GM12878 (cell line): ENCODE results near the gene SYT1. TPM values are rescaled to one million over a fixed set of nuclear protein-coding genes. Genes with fewer than 3 reads are reported as not detected.

Experiments used
- ATAC-seq: fragments of 200-7000 bp; cut with Tn5 transposase; 3 replicates; pipeline ENCODE4 v1.9.1; 2020; ENCODE audit warnings: mild to moderate bottlenecking, moderate library complexity
- BruUV-seq: library from RNA; stranded (reverse); fragments of 400-500 nt; replicated peaks from 2 replicates; lab custom pipeline; 2021; lab: Mats Ljungman, UMichigan
- CTCF ChIA-PET: fragments of 300-600 bp; sonication (Branson Sonifier 250); formaldehyde crosslinking; extraction: SDS; loops from one replicate; lab custom pipeline; 2021; ENCODE audit warnings: inconsistent platforms; lab: Yijun Ruan, JAX
- POLR2A ChIA-PET: fragments of 350-600 bp; formaldehyde crosslinking; extraction: SDS; loops from one replicate; lab custom pipeline; 2021; ENCODE audit warnings: inconsistent platforms; lab: Charles Lee
- RAD21 ChIA-PET: fragments of 300-600 bp; sonication (Branson Sonifier 250); formaldehyde crosslinking; loops from one replicate; lab custom pipeline; 2023; ENCODE audit warnings: antibody characterized with exemption; ENCODE audit not compliant: unreplicated experiment; lab: Charles Lee
- SMC1A ChIA-PET: fragments of 300-600 bp; sonication (Branson Sonifier 250); formaldehyde crosslinking; loops from one replicate; lab custom pipeline; 2023; ENCODE audit not compliant: unreplicated experiment, uncharacterized antibody; lab: Charles Lee
- DNase-seq: peaks from one replicate; pipeline ENCODE4 v3.0.0-alpha.2; 2011; ENCODE audit warnings: low read depth, low spot score
- FAIRE-seq: peaks from 3 replicates; lab custom pipeline; 2011; peaks lifted over from hg19 to GRCh38; lab: Jason Lieb, UNC
- H2AFZ ChIP-seq: 2 replicates; pipeline ENCODE4 v1.6.0; 2011; ENCODE audit warnings: low read depth, low read length, control low read depth; ENCODE audit not compliant: control insufficient read depth
- H3K27ac ChIP-seq: 2 replicates; pipeline ENCODE4 v1.5.1; 2011; ENCODE audit warnings: control low read depth; ENCODE audit not compliant: control insufficient read depth, insufficient read depth
- H3K27me3 ChIP-seq, 2 experiments: replicated peaks in 1 of 2; 2 replicates each; pipeline versions ENCODE4 v1.6.0 to v1.6.1; 2011; ENCODE audit warnings: low read length in 1 of 2; ENCODE audit not compliant: control insufficient read depth in 2 of 2, insufficient read depth in 2 of 2
- H3K36me3 ChIP-seq, 2 experiments: 2 replicates each; pipeline ENCODE4 v1.5.1; 2011; ENCODE audit warnings: low read length in 1 of 2; ENCODE audit not compliant: control insufficient read depth in 2 of 2, insufficient read depth in 2 of 2
- H3K4me1 ChIP-seq: 2 replicates; pipeline ENCODE4 v1.6.1; 2011; ENCODE audit warnings: mild to moderate bottlenecking, low read length, moderate library complexity, mixed read lengths; ENCODE audit not compliant: control insufficient read depth, insufficient read depth
- H3K4me2 ChIP-seq: 2 replicates; pipeline ENCODE4 v1.6.0; 2011; ENCODE audit warnings: control low read depth; ENCODE audit not compliant: control insufficient read depth, insufficient read depth
- H3K4me3 ChIP-seq: fragments of 200-600 bp; sonication (generic); 2 replicates; pipeline ENCODE4 v1.5.1; 2016
- H3K79me2 ChIP-seq: 2 replicates; pipeline ENCODE4 v1.6.0; 2011; ENCODE audit warnings: low read length; ENCODE audit not compliant: control insufficient read depth, insufficient read depth
- H3K9ac ChIP-seq: 2 replicates; pipeline ENCODE4 v1.8.0; 2011; ENCODE audit warnings: low read length, control low read depth, mixed read lengths; ENCODE audit not compliant: control insufficient read depth, insufficient read depth
- H3K9me3 ChIP-seq: replicated peaks from 3 replicates; pipeline ENCODE4 v1.5.1; 2011; ENCODE audit warnings: mild to moderate bottlenecking, low read length; ENCODE audit not compliant: control insufficient read depth, insufficient read depth
- H4K20me1 ChIP-seq: 2 replicates; pipeline ENCODE4 v1.6.0; 2011; ENCODE audit not compliant: control insufficient read depth, insufficient read depth
- ATF7 ChIP-seq: fragments of 450-650 bp; IDR thresholded peaks from 2 replicates; pipeline ENCODE4 v1.6.1; 2016; ENCODE audit warnings: low read depth, mild to moderate bottlenecking
- EED ChIP-seq: sonication (generic); IDR thresholded peaks from 2 replicates; pipeline ENCODE4 v1.6.1; 2016; ENCODE audit warnings: antibody characterized with exemption, low read depth
- GABPA ChIP-seq: IDR thresholded peaks from 2 replicates; pipeline ENCODE4 v1.6.1; 2014; ENCODE audit warnings: antibody characterized with exemption, low read depth, mild to moderate bottlenecking, inconsistent platforms
- KAT2A ChIP-seq: conservative IDR thresholded peaks from 2 replicates; pipeline ENCODE4 v1.6.1; 2011; ENCODE audit warnings: low read depth, low read length; ENCODE audit not compliant: control insufficient read depth
- KDM1A ChIP-seq: fragments of 200-600 bp; sonication (generic); IDR thresholded peaks from 2 replicates; pipeline ENCODE4 v1.6.1; 2016; ENCODE audit warnings: borderline replicate concordance
- MEF2B ChIP-seq: fragments of 450-650 bp; IDR thresholded peaks from 2 replicates; pipeline ENCODE4 v1.6.1; 2018; ENCODE audit warnings: mild to moderate bottlenecking, moderate library complexity; ENCODE audit not compliant: partially characterized antibody, poor library complexity, severe bottlenecking
- NFYA ChIP-seq: IDR thresholded peaks from 2 replicates; pipeline ENCODE4 v1.6.1; 2011; ENCODE audit warnings: low read depth, mild to moderate bottlenecking, low read length, improper control_type of control experiment, borderline replicate concordance
- PAX5 ChIP-seq: IDR thresholded peaks from 2 replicates; pipeline ENCODE4 v1.6.1; 2011; ENCODE audit warnings: low read depth, low read length, borderline replicate concordance
- SIX5 ChIP-seq: IDR thresholded peaks from 2 replicates; pipeline ENCODE4 v1.6.1; 2011; ENCODE audit warnings: mild to moderate bottlenecking, low read depth, low read length, moderate library complexity; ENCODE audit not compliant: severe bottlenecking
- SMC3 ChIP-seq: IDR thresholded peaks from 2 replicates; pipeline ENCODE4 v1.6.1; 2011; ENCODE audit warnings: low read length, improper control_type of control experiment, borderline replicate concordance
- STAT1 ChIP-seq: fragments of 450-650 bp; conservative IDR thresholded peaks from 2 replicates; pipeline ENCODE4 v1.6.1; 2014; ENCODE audit warnings: antibody characterized with exemption, mild to moderate bottlenecking
- SUZ12 ChIP-seq: fragments of 200-600 bp; sonication (generic); IDR thresholded peaks from one replicate; pipeline ENCODE4 v1.6.1; 2018; ENCODE audit warnings: antibody characterized with exemption, mild to moderate bottlenecking; ENCODE audit not compliant: unreplicated experiment
- YY1 ChIP-seq: IDR thresholded peaks from 2 replicates; pipeline ENCODE4 v1.6.1; 2011; ENCODE audit warnings: low read depth, mild to moderate bottlenecking, low read length
- ZSCAN29 ChIP-seq: fragments of 450-650 bp; IDR thresholded peaks from 2 replicates; pipeline ENCODE4 v1.6.1; 2017; ENCODE audit warnings: mild to moderate bottlenecking, moderate library complexity
- WGBS: methylation state at CpG from one replicate; pipeline ENCODE4 v1.1.6; 2016; ENCODE audit warnings: low lambda C conversion rate; ENCODE audit not compliant: insufficient replicate concordance, insufficient coverage; ENCODE audit errors: missing lambda C conversion rate; 5-methylcytosine and 5-hydroxymethylcytosine counted together
- in situ Hi-C: fragments of 300-500 bp; cut with MboI; formaldehyde crosslinking; loops from 9 replicates; pipeline ENCODE4 v1.14.3; 2018; ENCODE audit warnings: mixed read lengths
- intact Hi-C: fragments of 100-400 bp; cut with micrococcal nuclease; formaldehyde crosslinking; loops from one replicate; pipeline ENCODE4 v1.14.2; 2022; ENCODE audit not compliant: unreplicated experiment
- polyA plus RNA-seq, 11 experiments: library from polyadenylated mRNA; depleted of rRNA in 4 of 11; unstranded in 6 of 11; stranded (reverse) in 5 of 11; fragments of >200 nt; fragmentation: Nextera tagmentation in 4 of 11; fragmentation: Illumina TruSeq in 1 of 11; extraction: Ambion mirVana in 4 of 11; extraction: Trizol in 1 of 11; gene quantifications; 1 replicate in 1 of 11; 2 replicates in 10 of 11; pipeline versions ENCODE4 v1.2.1 to v1.2.3, GENCODE V29; 2011 to 2016; ENCODE audit warnings: inconsistent platforms in 2 of 11, missing spikeins in 2 of 11, low read depth in 1 of 11
- total RNA-seq, 4 experiments: library from RNA; depleted of rRNA in 3 of 4; stranded (reverse); fragments of >200 nt in 3 of 4; fragmentation: Illumina TruSeq in 1 of 4; extraction: Trizol in 1 of 4; gene quantifications; 2 replicates each; pipeline versions ENCODE4 v1.2.1 to v1.2.3, GENCODE V29; 2013 to 2021
- TF ChIP-seq, protein P1 (sequence below): IDR thresholded peaks from 2 replicates; pipeline ENCODE4 v1.6.1; 2012; ENCODE audit warnings: low read length, inconsistent platforms
- TF ChIP-seq, protein P2 (sequence below): IDR thresholded peaks from 2 replicates; pipeline ENCODE4 v1.6.1; 2012; ENCODE audit warnings: low read depth, low read length, improper control_type of control experiment

The SYT1 gene
- total and polyA plus RNA-seq, 10 of the 15 experiments (the other 5 are each of a cell fraction or from before 2014, with no cell fraction given), result 0.10 to 0.28 TPM; not detected in 8

DNA sequence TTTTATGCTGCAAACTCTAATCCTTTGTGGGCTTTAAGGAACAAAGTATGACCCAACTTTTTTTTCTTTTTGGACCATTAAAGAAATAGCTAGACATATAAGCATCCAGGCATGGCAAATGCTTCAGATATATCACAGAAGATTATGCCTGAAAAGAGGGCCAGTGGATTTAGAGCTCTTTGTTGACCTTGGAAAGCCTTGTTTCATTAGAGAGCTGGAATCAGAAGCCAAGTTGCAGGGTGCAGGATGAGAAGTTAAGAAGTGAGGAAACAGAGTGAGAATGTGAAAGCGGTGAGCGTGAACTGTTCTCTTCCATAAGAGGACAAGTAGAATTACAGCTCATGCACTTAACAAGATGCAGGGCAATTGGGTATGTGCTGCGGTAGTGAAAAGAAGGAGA is 373.7 kb downstream of the SYT1 start:
- no peak overlapping the region for H3K9ac ChIP-seq
- ChIA-PET SMC1A (interaction anchor here (0.7 to 1.2 kb wide), 2 partner anchors 26 to 64 kb away, joined by 4 to 5 read pairs; no protein-coding TSS in a partner anchor), RAD21 (no interaction called here), CTCF (no interaction called here), POLR2A (no interaction called here)
- H2AFZ ChIP-seq, result no peak overlapping the region
- no peaks in the 10 kb centered on the region for H3K9me3 ChIP-seq
- no peak overlapping the region for H3K4me2 ChIP-seq
- H3K4me3 ChIP-seq, result no peak overlapping the region
- ATAC-seq, result no peak
- H3K27me3 ChIP-seq, result no peaks in the 10 kb centered on the region
- 63% methylated on average over 3 of the region's 3 CpGs for WGBS
- H3K79me2 ChIP-seq, result no peaks in the 10 kb centered on the region
- H3K4me1 ChIP-seq, result no peaks in the 10 kb centered on the region
- in situ Hi-C loops, result no loop called here
- no TSS peak for BruUV-seq
- no peak for DNase-seq
- H3K27ac ChIP-seq, result no peak overlapping the region
- no peaks in the 10 kb centered on the region for H3K36me3 ChIP-seq
- intact Hi-C loops, result no loop called here
- H4K20me1 ChIP-seq, result no peaks in the 10 kb centered on the region
- FAIRE-seq, result no peak
- no peak for TF ChIP-seq STAT1
- TF ChIP-seq ZSCAN29, result no peak
- no peak for TF ChIP-seq YY1
- no peak for TF ChIP-seq SUZ12
- no peak for TF ChIP-seq KAT2A
- no peak for TF ChIP-seq GABPA
- no peak for TF ChIP-seq ATF7
- no peak for TF ChIP-seq MEF2B
- TF ChIP-seq, protein P1, sequence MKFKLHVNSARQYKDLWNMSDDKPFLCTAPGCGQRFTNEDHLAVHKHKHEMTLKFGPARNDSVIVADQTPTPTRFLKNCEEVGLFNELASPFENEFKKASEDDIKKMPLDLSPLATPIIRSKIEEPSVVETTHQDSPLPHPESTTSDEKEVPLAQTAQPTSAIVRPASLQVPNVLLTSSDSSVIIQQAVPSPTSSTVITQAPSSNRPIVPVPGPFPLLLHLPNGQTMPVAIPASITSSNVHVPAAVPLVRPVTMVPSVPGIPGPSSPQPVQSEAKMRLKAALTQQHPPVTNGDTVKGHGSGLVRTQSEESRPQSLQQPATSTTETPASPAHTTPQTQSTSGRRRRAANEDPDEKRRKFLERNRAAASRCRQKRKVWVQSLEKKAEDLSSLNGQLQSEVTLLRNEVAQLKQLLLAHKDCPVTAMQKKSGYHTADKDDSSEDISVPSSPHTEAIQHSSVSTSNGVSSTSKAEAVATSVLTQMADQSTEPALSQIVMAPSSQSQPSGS, result no peak
- no peak for TF ChIP-seq SMC3
- no peak for TF ChIP-seq KDM1A
- TF ChIP-seq PAX5, result no peak
- TF ChIP-seq NFYA, result no peak
- TF ChIP-seq SIX5, result no peak
- no peak for TF ChIP-seq EED
- TF ChIP-seq, protein P2, sequence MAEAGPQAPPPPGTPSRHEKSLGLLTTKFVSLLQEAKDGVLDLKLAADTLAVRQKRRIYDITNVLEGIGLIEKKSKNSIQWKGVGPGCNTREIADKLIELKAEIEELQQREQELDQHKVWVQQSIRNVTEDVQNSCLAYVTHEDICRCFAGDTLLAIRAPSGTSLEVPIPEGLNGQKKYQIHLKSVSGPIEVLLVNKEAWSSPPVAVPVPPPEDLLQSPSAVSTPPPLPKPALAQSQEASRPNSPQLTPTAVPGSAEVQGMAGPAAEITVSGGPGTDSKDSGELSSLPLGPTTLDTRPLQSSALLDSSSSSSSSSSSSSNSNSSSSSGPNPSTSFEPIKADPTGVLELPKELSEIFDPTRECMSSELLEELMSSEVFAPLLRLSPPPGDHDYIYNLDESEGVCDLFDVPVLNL, result no peak
- TF ChIP-seq, all 136 proteins: peak for 0
